ENCODE results near the gene SRRT.
"Not testable (repeated sequence)": the region's sequence is repeated elsewhere in the genome, so short reads cannot be mapped to it uniquely, and the experiment has no call there.

SRRT gene

DNA sequence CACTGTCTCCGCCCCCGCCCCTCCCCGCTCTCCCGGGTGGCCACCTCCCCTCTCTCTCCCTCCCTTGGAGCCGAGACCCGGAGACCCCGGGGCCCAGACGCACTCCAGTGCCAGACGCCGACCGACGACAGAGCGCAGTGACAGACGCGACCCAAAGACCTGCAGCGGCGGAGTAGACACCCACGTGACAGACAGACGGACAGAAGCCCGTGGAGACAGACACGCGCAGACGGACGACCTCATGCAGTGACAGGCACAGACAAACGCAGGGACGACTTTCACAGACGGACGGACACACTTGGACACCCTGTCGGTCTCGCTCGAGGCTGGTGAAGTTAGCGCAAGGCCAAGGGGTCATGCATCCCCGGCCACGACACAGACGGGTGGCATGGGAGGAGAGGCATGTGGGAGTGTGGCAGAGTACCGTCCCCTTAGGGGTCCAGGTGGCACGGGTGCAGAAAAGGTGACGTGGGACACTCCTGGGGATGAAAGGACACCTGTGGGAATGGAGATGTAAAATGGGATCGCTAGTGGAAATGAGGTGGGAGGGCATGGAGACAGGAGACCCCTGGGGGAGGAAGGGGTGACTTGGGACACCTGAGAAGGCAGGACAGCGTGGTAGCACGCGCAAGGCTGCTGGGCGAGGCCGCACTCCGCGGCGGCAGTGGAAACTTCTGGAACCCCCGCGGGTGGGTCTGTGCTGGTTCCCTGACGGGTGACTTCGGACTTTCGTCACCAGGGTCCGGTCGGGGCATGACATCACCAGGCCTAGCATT, 21.2 kb downstream of the SRRT start:
- DNase-seq (ENCODE audit: low read depth) = no peak

DNA sequence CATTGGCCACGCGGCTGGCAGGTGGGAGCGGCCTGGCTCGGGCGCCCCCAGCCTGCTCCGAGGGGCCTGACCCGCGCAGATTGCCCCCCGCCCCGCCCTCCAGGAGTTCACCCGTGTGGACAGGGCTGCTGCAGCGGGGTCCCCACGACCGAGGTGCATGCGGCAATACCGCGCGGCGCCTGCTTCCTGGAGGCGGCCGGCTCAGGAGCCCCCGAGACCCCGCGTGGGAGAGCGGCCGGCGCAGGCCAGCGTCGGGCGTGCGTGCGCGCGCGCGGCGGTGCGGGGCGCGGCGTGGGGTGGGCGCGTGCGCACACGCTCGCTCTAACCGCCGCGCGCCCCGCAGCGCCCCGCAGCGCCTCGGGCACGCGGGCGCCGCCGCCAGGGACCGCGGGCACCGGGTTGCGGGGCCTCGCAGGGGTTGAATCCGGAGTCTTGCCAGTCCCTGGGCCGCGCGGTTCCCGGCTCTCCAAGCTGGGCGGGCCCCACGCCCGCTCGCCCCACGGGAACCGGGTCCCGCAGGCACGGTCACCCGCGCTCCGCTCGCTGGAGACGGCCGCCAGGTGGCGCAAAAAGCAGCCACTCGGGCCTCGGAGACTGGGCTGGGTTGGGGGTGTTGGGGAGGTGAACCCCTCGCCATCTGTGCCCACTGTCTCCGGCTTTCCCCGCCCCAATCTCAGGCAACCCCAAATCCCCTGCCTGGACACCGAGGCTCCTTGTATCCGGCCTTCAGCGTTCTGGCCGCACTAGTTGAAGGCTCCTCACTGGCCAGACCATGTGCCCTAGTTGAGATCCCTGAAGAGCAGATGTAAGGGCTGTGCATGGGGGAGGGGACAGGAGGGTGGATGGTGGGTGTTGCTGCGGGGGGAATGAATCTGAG, 22.1 kb downstream of the SRRT start:
- no peak for DNase-seq (ENCODE audit: low read depth)

DNA sequence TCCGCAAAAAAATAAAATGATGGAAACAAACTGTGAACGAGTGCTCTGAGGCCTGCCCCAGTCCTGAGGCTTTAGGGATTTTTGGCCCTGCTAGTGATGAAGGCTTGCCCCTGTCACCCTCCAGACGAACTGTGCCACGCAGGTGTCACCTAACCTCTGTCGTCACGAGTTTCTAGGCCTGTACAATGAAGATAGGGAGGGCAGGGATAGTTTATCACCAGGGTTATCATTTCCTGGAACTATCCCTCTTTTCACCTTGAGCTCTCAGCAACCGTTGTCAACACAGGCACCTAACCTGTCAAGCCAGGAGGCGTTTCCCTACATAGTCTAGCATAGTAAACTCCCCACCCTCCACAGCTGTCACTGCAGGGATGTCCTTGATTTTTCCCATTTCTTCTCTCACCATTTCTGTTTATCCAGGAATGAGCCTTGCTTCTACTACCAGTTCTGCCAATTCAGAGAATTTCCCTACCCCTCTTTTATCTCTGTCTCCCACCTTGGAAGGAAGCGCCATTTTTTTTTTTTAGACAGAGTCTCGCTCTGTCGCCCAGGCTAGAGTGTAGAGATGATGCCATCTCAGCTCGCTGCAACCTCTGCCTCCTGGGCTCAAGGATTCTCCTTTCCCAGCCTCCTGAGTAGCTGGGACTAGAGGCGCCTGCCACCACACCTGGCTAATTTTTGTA, 23.0 kb downstream of the SRRT start:
- DNase-seq (ENCODE audit: low read depth) = no peak

DNA sequence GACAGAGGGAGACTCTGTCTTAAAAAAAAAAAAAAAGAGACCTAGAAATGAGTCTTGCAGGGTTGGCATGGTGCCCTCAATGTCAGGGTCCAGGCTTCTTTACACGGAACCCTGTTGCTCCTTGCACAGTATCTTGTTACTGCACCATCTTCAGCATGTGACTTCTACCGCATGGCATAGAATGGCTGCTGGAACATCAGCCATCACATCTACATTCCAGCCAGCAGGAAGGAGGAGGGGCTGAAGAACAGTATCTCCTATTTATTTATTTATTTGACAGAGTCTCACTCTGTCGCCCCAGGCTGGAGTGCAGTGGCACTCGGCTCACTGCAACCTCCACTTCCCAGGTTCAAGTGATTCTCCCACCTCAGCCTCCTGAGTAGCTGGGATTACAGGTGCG, 24.5 kb downstream of the SRRT start:
- no peak for DNase-seq (ENCODE audit: low read depth)

DNA sequence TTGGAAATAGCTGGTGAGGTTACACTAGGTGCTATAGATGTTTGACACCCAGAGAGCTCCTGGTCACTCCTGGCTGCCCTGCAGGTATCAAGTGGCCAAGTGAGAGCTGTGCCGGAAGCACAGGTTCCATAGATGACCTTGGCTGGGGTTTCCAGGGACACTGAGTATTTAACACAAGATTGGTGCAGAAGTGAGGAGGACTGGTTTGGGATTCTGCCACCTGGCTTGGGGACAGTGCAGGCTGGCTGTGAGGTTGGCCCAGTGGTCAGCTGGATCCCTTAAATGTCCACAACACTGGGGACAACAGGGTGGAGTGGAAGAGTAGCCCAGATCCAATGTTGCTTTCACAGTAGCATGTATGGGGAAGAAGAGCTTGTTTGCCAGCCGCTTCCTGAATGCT, 26.1 kb downstream of the SRRT start:
- no peak for DNase-seq (ENCODE audit: low read depth)

DNA sequence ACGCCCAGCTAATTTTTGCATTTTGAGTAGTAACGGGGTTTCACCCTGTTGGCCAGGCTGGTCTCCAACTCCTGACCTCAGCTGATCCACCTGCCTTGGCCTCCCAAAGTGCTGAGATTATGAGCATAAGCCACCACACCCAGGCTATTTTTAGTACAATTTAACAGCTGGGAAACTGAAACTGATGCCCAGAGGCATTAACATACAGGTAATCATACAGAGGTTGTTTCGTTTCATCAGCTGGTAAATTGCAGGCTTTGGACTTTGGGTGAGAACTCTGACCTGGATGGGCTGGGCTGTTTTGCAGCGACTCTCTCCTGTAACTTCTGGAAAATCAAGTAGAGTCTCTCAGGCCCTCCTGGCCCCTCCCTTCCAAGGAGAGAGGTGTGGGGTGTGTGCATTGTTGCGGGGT, 27.0 kb downstream of the SRRT start:
- DNase-seq (ENCODE audit: low read depth) = no peak

DNA sequence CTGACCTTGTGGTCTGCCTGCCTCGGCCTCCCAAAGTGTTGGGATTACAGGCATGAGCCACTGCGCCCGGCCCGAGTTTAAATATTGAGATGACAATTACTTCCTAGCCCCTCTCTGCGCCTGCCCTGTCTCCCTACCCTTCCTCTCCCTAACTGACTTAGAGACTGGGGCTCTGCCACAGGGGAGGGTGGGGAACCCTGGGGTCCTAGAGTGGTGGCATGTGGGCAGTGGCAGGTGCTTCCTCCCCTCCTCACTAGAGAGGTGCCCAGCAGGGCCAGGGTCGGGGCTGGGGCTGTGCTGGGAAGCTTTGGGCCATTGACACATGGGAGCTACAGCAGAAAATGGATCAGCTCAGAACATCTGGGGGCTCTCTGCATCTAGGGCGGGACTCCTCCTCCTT, 27.7 kb downstream of the SRRT start:
- no peak for DNase-seq (ENCODE audit: low read depth)

DNA sequence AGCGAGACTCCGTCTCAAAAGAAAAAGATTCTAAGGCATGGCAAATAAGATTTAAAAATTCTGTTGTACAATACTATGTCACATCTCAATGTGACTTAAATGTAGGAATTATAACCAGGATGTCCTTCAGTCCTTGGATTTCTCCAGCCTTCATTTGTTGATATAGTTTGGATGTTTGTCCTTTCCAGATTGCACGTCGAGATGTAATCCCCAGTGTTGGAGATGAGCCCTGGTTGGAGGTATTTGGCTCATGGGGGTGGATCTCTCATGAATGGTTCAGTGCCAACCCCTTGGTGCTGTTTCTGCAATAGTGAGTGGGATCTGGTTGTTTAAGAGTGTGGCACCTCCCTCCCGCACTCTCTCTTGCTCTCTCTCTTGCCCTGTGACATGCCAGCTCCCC, 33.6 kb downstream of the SRRT start:
- DNase-seq (ENCODE audit: low read depth) = no peak

DNA sequence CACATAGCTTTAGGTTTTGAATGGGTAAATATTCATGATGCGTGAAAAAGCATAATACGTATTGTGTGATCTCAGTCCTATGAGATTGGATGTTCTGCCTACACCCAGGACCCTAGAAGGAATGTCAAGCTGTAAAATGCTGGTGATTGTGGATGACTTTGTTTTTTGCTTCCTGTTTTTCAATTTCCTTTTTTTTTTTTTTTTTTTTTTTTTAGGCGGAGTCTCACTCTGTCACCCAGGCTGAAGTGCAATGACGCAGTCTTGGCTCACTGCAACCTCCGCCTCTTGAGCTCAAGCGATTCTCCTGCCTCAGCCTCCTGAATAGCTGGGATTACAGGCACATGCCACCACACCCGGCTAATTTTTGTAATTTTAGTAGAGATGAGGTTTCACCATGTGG, 35.5 kb downstream of the SRRT start:
- not testable (repeated sequence) for DNase-seq (ENCODE audit: low read depth)

DNA sequence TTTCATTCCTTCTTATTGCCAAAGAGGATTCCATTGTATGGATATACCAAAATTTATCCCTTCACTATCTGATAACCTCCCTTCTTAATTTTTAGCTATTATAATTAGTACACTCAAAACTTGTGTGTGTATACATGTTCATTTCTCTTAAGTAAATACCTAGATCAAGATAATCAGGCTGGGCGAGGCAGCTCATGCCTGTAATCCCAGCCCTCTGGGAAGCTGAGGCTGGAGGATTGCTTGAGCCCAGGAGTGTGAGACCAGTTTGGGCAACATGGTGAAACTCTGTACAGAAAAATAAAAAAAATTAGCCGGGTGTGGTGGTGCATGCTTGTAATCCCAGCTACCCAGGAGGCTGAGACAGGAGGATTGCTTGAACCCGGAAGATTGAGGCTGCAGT, 36.6 kb downstream of the SRRT start:
- DNase-seq (ENCODE audit: low read depth) = no peak

DNA sequence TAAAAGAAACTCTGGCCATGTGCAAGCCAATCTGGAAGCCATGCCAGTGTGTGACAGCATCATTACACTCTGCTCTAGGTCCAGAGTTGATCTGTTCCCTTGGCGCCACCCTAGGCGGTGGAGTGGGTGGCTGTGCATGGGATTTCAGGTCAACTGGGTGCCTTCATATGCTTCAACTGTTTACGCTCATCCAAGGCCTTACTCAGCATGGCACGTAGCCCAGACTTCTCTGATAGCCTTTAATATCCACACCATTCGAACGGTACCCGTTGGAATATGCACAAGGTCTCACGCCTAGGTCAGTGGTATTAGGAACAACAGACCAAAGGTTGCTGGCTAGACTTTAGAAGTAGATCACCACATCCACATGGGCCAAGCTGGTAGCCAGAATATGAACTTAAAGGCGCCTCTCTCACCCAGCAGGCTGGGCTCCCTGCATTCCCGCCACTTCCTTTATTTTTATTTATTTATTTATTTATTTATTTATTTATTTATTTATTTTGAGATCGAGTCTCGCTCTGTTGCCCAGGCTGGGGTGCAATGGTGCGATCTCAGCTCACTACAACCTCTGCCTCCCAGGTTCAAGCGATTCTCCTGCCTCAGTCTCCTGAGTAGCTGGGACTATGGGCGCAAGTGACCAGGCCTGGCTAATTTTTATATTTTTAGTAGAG, 39.4 kb downstream of the SRRT start:
- DNase-seq (ENCODE audit: low read depth) = no peak

DNA sequence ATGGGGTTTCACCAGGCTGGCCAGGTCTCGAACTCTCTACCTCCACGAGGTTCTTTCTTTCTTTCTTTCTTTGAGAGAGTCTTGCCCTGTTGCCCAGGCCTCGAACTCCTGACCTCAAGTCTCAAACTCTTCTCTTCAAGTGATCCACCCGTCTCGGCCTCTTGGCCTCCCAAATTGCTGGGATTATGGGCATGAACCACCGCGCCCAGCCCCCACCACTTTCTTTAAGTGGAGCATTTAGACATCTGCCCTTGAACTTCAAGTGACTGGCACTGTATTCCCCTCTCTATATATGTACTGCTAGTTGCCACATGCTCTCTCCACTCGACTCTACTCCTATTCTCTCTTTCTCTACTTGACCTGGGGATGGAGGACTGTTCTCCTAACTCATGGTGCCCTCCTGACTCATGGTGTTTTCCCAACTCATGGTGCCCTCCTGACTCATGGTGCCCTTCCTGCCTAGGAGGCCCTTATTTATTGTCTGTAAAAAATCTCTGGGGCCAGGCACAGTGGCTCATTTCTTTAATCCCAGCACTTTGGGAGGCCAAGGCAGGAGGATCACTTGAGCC, 40.1 kb downstream of the SRRT start:
- no peak for DNase-seq (ENCODE audit: low read depth)

DNA sequence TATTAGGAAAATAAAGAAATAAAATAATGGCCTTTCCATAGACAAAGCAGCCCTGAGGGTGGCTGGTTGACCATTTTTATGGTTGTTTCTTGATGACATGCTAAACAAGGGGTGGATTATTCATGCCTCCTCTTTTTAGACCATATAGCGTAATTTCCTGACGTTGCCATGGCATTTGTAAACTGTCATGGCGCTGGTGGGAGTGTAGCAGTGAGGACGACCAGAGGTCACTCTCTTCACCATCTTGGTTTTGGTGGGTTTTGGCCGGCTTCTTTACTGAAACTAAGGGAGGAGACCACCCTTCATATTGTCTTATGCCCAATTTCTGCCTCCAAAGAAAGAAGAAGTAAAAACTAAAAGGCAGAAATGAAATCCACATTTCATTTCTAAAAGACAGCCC, 44.4 kb downstream of the SRRT start:
- DNase-seq (ENCODE audit: low read depth) = not testable (repeated sequence)

DNA sequence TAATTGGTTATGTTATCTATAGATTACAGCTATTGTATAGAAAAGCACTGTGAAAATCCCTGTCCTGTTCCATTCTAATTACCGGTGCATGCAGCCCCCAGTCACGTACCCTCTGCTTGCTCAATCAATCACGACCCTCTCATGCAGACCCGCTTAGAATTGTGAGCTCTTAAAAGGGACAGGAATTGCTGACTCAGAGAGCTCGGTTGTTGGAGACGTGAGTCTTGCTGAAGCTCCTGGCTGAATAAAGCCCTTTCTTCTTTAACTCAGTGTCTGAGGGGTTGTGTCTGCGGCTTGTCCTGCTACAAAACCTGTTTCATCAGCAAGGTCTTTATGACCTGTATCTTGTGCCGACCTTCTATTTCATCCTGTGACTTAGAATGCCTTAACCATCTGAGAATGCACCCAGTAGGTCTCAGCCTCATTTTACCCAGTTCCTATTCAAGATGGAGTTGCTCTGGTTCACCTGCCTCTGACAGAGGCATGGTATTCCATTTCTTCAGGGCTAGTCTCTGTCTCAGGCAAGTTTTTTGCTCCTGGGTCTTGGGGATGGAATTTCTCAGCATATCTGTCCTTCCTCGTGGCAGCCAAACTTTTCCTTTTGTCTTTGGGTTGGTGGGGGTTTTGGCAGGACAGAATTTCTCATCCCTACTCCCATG, 45.0 kb downstream of the SRRT start:
- not testable (repeated sequence) for DNase-seq (ENCODE audit: low read depth)

DNA sequence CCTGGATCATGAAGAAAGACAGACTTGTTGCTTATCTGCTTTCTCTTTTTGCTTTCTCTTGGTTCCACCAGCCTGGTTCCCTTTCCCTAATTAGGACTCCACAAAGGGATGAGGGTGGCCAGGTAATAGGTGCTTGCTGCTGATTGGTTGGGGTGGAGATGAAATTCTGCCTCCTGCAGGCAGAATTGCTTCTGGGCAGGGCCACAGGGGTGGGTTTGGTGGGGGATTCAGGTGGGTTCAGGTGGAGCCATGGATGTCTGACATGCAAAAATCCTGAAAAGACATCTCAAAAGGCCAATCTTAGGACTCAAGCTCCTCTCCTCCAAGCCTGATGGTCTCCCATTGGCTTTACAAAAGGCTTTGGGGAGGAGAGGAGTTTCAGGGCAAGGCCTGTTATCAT, 46.1 kb downstream of the SRRT start:
- no peak for DNase-seq (ENCODE audit: low read depth)

DNA sequence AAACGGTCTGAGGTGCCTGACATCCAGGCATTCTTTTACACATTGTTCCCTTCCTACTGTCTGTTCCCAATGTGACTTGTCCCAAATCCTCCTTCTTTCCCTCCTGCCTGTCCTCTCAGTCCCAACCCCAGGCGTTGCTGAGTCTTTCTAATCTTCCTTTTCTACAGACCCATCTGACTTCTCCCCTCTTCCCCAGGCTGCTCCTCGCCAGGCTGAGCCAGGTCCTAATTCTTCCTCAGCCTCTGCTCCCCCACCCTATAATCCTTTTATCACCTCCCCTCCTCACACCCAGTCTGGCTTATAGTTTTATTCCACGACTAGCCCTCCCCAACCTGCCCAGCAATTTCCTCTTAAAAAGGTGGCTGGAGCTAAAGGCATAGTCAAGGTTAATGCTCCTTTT, 48.7 kb downstream of the SRRT start:
- DNase-seq (ENCODE audit: low read depth) = not testable (repeated sequence)

DNA sequence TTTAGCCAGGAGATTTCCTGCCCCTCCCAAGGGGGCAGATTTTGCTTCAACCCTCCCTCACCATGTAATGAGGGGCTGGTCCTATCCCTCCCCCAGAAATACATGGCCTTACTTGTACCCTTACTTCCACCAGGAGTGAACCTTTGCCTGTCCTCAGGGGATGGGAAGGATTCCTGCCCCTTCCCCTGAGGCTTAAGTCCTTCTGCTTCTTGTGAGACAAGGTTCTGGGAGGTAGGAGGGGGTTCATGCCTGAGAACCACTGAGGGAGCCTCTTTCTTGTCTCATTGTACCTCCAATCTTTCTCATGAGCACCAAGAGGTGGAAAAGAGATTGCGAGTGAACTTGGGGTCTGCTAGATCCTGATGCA, 54.9 kb downstream of the SRRT start:
- DNase-seq (ENCODE audit: low read depth) = no peak

DNA sequence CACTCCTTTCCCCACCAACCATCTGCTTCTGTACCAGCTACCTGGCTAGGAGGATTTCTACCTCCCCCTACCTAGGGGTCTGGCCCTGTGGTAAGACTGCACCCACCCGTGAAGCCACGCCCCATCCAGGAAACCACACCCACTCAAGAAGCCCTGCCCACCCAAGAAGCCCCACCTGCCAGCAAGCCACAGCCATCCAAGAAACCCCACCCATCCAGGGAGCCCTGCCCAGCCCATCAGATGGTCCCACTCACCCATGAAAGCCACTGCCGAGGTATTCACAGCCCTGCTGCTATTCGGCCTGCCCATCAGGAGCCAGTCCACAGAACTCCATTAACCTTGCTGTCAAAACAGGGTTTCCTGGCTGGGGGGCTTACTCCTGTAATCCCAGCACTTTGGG, 58.8 kb downstream of the SRRT start:
- DNase-seq (ENCODE audit: low read depth) = no peak

DNA sequence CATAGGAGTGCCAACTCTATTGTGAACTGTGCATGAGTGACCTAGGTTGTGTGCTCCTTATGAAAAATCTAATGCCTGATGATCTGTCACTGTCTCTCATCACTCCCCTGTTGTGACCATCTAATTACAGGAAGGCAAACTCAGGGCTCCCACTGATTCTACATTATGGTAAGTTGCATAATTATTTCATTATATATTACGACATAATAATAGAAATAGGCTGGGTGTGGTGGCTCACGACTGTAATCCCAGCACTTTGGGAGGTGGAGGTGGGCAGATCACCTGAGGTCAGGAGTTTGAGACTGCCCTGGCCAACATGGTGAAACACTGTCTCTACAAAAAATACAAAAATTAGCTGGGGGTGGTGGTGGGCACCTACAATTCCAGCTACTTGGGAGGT, 60.5 kb downstream of the SRRT start:
- DNase-seq (ENCODE audit: low read depth) = not testable (repeated sequence)

DNA sequence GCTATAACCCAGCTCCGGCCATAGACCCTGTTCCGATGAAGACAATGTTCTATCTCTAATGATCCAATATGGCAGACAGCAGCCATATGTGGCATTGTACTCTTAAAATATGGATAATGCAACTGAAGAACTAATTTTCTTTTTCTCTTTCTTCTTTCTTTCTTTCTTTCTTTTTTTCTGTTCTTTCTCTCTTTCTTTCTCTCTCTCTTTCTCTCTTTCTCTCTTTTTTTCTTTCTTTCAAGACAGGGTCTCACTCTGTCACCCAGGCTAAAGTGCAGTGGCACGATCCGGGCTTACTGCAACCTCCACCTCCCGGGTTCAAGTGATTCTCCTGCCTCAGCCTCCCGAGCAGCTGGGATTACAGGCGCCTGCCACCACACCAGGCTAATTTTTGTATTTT, 61.3 kb downstream of the SRRT start:
- not testable (repeated sequence) for DNase-seq (ENCODE audit: low read depth)
